Ishikawa (cell line): ENCODE data around the gene EPHB1.

Experiments used
- CEBPB ChIP-seq: IDR thresholded peaks from 2 replicates; pipeline ENCODE4 v1.6.1; 2012
- EGR1 ChIP-seq: IDR thresholded peaks from 2 replicates; pipeline ENCODE4 v1.6.1; 2012
- EP300 ChIP-seq: IDR thresholded peaks from 2 replicates; pipeline ENCODE4 v1.6.1; 2012; ENCODE audit warnings: borderline replicate concordance
- FOXM1 ChIP-seq: IDR thresholded peaks from 2 replicates; pipeline ENCODE4 v1.6.1; 2012; ENCODE audit warnings: low read depth, borderline replicate concordance
- RAD21 ChIP-seq: IDR thresholded peaks from 2 replicates; pipeline ENCODE4 v1.6.1; 2012; ENCODE audit warnings: low read depth
- TEAD4 ChIP-seq: IDR thresholded peaks from 2 replicates; pipeline ENCODE4 v1.6.1; 2012
- TF ChIP-seq, protein P1 (sequence below): IDR thresholded peaks from 2 replicates; pipeline ENCODE4 v1.6.1; 2012; ENCODE audit warnings: low read depth, mild to moderate bottlenecking
- TF ChIP-seq, protein P2 (sequence below): IDR thresholded peaks from 2 replicates; pipeline ENCODE4 v1.6.1; 2012

DNA sequence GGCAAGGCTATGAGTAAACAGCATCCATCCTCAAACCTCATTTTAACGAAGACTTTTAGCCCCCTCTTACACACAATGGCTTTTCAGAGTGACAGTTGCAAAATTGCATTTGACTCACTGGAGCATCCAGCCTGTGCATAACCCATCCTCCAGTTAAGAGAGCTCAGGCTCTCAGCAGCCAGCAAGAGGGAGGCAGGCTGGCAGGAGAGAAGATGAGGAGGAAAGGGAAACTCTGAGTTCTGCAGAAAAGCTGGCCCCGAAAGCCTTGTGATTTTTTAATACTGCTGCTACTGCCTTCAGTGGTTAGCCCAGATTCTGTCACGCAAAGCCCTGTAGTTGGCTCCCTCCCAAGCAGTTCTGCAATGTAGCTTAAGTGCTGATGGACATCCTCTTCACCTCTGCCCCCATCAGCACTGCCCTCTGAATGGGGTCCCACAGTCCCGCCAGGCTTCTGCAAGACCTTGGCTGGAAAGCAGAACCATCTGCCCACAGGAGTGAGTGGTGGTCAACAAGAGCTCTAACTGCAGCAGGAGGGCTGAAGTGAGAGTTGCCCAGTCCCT, 371.3 kb downstream of the EPHB1 start:
- TF ChIP-seq RAD21 (no peak), EP300 (no peak), CEBPB (no peak), EGR1 (no peak), FOXM1 (no peak), TEAD4 (no peak)
- TF ChIP-seq, protein P1, sequence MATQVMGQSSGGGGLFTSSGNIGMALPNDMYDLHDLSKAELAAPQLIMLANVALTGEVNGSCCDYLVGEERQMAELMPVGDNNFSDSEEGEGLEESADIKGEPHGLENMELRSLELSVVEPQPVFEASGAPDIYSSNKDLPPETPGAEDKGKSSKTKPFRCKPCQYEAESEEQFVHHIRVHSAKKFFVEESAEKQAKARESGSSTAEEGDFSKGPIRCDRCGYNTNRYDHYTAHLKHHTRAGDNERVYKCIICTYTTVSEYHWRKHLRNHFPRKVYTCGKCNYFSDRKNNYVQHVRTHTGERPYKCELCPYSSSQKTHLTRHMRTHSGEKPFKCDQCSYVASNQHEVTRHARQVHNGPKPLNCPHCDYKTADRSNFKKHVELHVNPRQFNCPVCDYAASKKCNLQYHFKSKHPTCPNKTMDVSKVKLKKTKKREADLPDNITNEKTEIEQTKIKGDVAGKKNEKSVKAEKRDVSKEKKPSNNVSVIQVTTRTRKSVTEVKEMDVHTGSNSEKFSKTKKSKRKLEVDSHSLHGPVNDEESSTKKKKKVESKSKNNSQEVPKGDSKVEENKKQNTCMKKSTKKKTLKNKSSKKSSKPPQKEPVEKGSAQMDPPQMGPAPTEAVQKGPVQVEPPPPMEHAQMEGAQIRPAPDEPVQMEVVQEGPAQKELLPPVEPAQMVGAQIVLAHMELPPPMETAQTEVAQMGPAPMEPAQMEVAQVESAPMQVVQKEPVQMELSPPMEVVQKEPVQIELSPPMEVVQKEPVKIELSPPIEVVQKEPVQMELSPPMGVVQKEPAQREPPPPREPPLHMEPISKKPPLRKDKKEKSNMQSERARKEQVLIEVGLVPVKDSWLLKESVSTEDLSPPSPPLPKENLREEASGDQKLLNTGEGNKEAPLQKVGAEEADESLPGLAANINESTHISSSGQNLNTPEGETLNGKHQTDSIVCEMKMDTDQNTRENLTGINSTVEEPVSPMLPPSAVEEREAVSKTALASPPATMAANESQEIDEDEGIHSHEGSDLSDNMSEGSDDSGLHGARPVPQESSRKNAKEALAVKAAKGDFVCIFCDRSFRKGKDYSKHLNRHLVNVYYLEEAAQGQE = no peak
- TF ChIP-seq, protein P2, sequence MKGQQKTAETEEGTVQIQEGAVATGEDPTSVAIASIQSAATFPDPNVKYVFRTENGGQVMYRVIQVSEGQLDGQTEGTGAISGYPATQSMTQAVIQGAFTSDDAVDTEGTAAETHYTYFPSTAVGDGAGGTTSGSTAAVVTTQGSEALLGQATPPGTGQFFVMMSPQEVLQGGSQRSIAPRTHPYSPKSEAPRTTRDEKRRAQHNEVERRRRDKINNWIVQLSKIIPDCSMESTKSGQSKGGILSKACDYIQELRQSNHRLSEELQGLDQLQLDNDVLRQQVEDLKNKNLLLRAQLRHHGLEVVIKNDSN = no peak
